HCT116 (cell line): ENCODE measurements around the gene FGGY. TPM values are rescaled to one million over a fixed set of nuclear protein-coding genes. Genes with fewer than 3 reads are reported as not detected.

Experiments used
- ATAC-seq: fragments of 200-7000 bp; cut with Tn5 transposase; 2 replicates; pipeline ENCODE4 v1.9.1; 2020; ENCODE audit warnings: mild to moderate bottlenecking, moderate library complexity
- BruUV-seq: library from RNA; stranded (reverse); fragments of 400-500 nt; replicated peaks from 2 replicates; lab custom pipeline; 2021; lab: Mats Ljungman, UMichigan
- CTCF ChIA-PET: fragments of 300-600 bp; sonication (Branson Sonifier 250); formaldehyde crosslinking; loops from one replicate; lab custom pipeline; 2021; ENCODE audit warnings: antibody characterized with exemption; lab: Charles Lee
- POLR2A ChIA-PET: fragments of 300-600, 350-600 bp; sonication (Branson Sonifier 250); formaldehyde crosslinking; loops from one replicate; lab custom pipeline; 2021; ENCODE audit warnings: antibody characterized with exemption; lab: Charles Lee
- RAD21 ChIA-PET, 2 experiments: fragments of 300-600 bp; sonication (Branson Sonifier 250); formaldehyde crosslinking; loops; one replicate each; lab custom pipeline; 2023; ENCODE audit warnings: low total read pairs in 2 of 2; ENCODE audit not compliant: uncharacterized antibody in 2 of 2, unreplicated experiment in 2 of 2, low non-redundant PET in 1 of 2; lab: Charles Lee
- DNase-seq: peaks from one replicate; pipeline ENCODE4 v3.0.0-alpha.2; 2010; ENCODE audit warnings: low read depth, low spot score
- H2AFZ ChIP-seq: fragments of 200-600 bp; shearing (Covaris generic), sonication (generic); 2 replicates; pipeline ENCODE4 v1.6.1; 2017; ENCODE audit warnings: low read depth, mixed run types, mixed read lengths, antibody characterized with exemption, low read length; ENCODE audit not compliant: poor library complexity, severe bottlenecking
- H3K27ac ChIP-seq: 2 replicates; pipeline ENCODE4 v1.5.1; 2012; ENCODE audit warnings: low read depth, low read length
- H3K27me3 ChIP-seq: fragments of 200-600 bp; sonication (generic); 2 replicates; pipeline ENCODE4 v1.6.1; 2016; ENCODE audit warnings: mixed run types, low read length, mixed read lengths; ENCODE audit not compliant: insufficient read depth
- H3K36me3 ChIP-seq, 2 experiments: fragments of 200-500 bp in 1 of 2; fragments of 200-600 bp in 1 of 2; sonication (Bioruptor generic) in 1 of 2; sonication (generic) in 1 of 2; 2 replicates each; pipeline versions ENCODE4 v1.5.1 to v1.6.1; 2014 to 2016; ENCODE audit warnings: low read length in 2 of 2, inconsistent platforms in 1 of 2, mixed read lengths in 1 of 2, mixed run types in 1 of 2; ENCODE audit not compliant: insufficient read depth in 2 of 2, control insufficient read depth in 1 of 2
- H3K4me1 ChIP-seq, 2 experiments: fragments of 200-600 bp in 1 of 2; sonication (generic) in 1 of 2; 2 replicates each; pipeline versions ENCODE4 v1.5.1 to v1.6.1; 2012 to 2017; ENCODE audit warnings: low read length in 2 of 2, inconsistent platforms in 1 of 2, mild to moderate bottlenecking in 1 of 2, mixed read lengths in 1 of 2, mixed run types in 1 of 2, moderate library complexity in 1 of 2; ENCODE audit not compliant: insufficient read depth in 2 of 2, control insufficient read depth in 1 of 2
- H3K4me2 ChIP-seq: fragments of 200-600 bp; sonication (generic); 2 replicates; pipeline ENCODE4 v1.6.1; 2017; ENCODE audit warnings: mixed run types, low read length, mixed read lengths
- H3K4me3 ChIP-seq, 2 experiments: fragments of 200-600 bp in 1 of 2; sonication (generic) in 1 of 2; replicated peaks in 1 of 2; 2 replicates each; pipeline ENCODE4 v1.5.1; 2011 to 2016; ENCODE audit warnings: low read length in 2 of 2, control low read depth in 1 of 2, low read depth in 1 of 2, mild to moderate bottlenecking in 1 of 2, mixed read lengths in 1 of 2, mixed run types in 1 of 2
- H3K79me2 ChIP-seq: fragments of 200-600 bp; sonication (generic); 2 replicates; pipeline ENCODE4 v1.6.1; 2017; ENCODE audit warnings: mild to moderate bottlenecking, mixed run types, low read length, moderate library complexity, mixed read lengths; ENCODE audit not compliant: insufficient read depth
- H3K9ac ChIP-seq: fragments of 200-600 bp; sonication (generic); 2 replicates; pipeline ENCODE4 v1.6.1; 2016; ENCODE audit warnings: low read length, mixed read lengths
- H3K9me2 ChIP-seq: fragments of 200-600 bp; sonication (generic), shearing (Covaris generic); 2 replicates; pipeline ENCODE4 v1.6.1; 2017; ENCODE audit warnings: mixed run types, mild to moderate bottlenecking, moderate library complexity; ENCODE audit not compliant: insufficient read depth
- H3K9me3 ChIP-seq, 2 experiments: fragments of 200-500 bp in 1 of 2; fragments of 200-600 bp in 1 of 2; sonication (Bioruptor generic) in 1 of 2; sonication (generic) in 1 of 2; 2 replicates each; pipeline ENCODE4 v1.6.1; 2014 to 2017; ENCODE audit warnings: low read length in 2 of 2, mixed read lengths in 2 of 2, inconsistent platforms in 1 of 2, low read depth in 1 of 2, mild to moderate bottlenecking in 1 of 2, mixed run types in 1 of 2, moderate library complexity in 1 of 2; ENCODE audit not compliant: control insufficient read depth in 1 of 2, insufficient read depth in 1 of 2
- H4K20me1 ChIP-seq: fragments of 200-600 bp; sonication (generic), shearing (Covaris generic); 2 replicates; pipeline ENCODE4 v1.6.1; 2017; ENCODE audit warnings: mixed run types, mild to moderate bottlenecking, moderate library complexity; ENCODE audit not compliant: insufficient read depth
- CBX3 ChIP-seq: IDR thresholded peaks from 2 replicates; pipeline ENCODE4 v1.6.1; 2012; ENCODE audit warnings: low read depth
- CEBPB ChIP-seq: IDR thresholded peaks from 2 replicates; pipeline ENCODE4 v1.6.1; 2012; ENCODE audit warnings: low read depth
- EGR1 ChIP-seq: IDR thresholded peaks from 2 replicates; pipeline ENCODE4 v1.6.1; 2012; ENCODE audit warnings: low read depth
- ELF1 ChIP-seq: IDR thresholded peaks from 2 replicates; pipeline ENCODE4 v1.6.1; 2012; ENCODE audit warnings: low read depth, borderline replicate concordance
- POLR2A ChIP-seq: IDR thresholded peaks from 2 replicates; pipeline ENCODE4 v1.7.0; 2011; ENCODE audit warnings: borderline replicate concordance; ENCODE audit not compliant: insufficient read depth, insufficient read length; ENCODE audit errors: extremely low read depth
- POLR2AphosphoS5 ChIP-seq: IDR thresholded peaks from 2 replicates; pipeline ENCODE4 v1.6.1; 2011; ENCODE audit warnings: mild to moderate bottlenecking, low read depth, low read length, moderate library complexity
- REST ChIP-seq: IDR thresholded peaks from 2 replicates; pipeline ENCODE4 v1.6.1; 2012; ENCODE audit warnings: low read depth
- YY1 ChIP-seq: IDR thresholded peaks from 2 replicates; pipeline ENCODE4 v1.6.1; 2011; ENCODE audit warnings: low read length, low read depth, moderate library complexity, mild to moderate bottlenecking; ENCODE audit not compliant: insufficient replicate concordance; ENCODE audit errors: extremely low read depth
- intact Hi-C: fragments of 100-400 bp; cut with micrococcal nuclease; formaldehyde crosslinking; loops from 2 replicates; pipeline ENCODE4 v1.10.0; 2022
- total RNA-seq: library from RNA; stranded (reverse); gene quantifications from one replicate; pipeline ENCODE4 v1.2.1, GENCODE V29; 2021; ENCODE audit not compliant: unreplicated experiment
- TF ChIP-seq, protein P1 (sequence below): IDR thresholded peaks from 2 replicates; pipeline ENCODE4 v1.6.1; 2012

The FGGY gene
- total RNA-seq, 1 experiment from 2014 or later = 10.6 TPM

GRCh38 chr1:59768792-59769735, 472.2 kb downstream of the FGGY start:
- H3K9me3 ChIP-seq = no peaks in the 10 kb centered on the region
- H3K36me3 ChIP-seq = no peaks in the 10 kb centered on the region
- TF ChIP-seq ELF1 = no peak
- TF ChIP-seq CEBPB = no peak
- no peak for TF ChIP-seq REST
- no peak for TF ChIP-seq EGR1
- no peak for TF ChIP-seq POLR2AphosphoS5
- no peak for TF ChIP-seq CBX3
- TF ChIP-seq, protein P1, sequence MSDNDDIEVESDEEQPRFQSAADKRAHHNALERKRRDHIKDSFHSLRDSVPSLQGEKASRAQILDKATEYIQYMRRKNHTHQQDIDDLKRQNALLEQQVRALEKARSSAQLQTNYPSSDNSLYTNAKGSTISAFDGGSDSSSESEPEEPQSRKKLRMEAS = no peak
- no peak for TF ChIP-seq POLR2A
- TF ChIP-seq YY1 = no peak
- H3K9me2 ChIP-seq = no peaks in the 10 kb centered on the region
- no peaks in the 10 kb centered on the region for H3K4me1 ChIP-seq
- no peak overlapping the region for H3K27ac ChIP-seq
- no peaks in the 10 kb centered on the region for H3K79me2 ChIP-seq
- H2AFZ ChIP-seq = no peak overlapping the region
- intact Hi-C loops = no loop called here
- RAD21 ChIA-PET = no interaction called here
- H3K27me3 ChIP-seq = no peaks in the 10 kb centered on the region
- DNase-seq = no peak
- POLR2A ChIA-PET = no interaction called here
- H3K9ac ChIP-seq = no peak overlapping the region
- no TSS peak for BruUV-seq
- no peak overlapping the region for H3K4me3 ChIP-seq
- H4K20me1 ChIP-seq = no peaks in the 10 kb centered on the region
- ATAC-seq = no peak
- H3K4me2 ChIP-seq = no peak overlapping the region
- CTCF ChIA-PET = no interaction called here
